Measurements from ENCODE around the gene AHNAK2.
"Not testable (repeated sequence)": the region's sequence is repeated elsewhere in the genome, so short reads cannot be mapped to it uniquely, and the experiment has no call there.

AHNAK2 gene

GRCh38 chr14:104927432-104927816, 50.8 kb downstream of the AHNAK2 start:
- Histone ChIP-seq H3K27ac (ENCODE audit: low read depth, low read length) (no peak overlapping the region), H3K9ac (ENCODE audit: low read length) (no peak overlapping the region), H3K4me3 (ENCODE audit: low read depth, low read length) (no peak overlapping the region), H3K4me1 (ENCODE audit: control insufficient read depth, insufficient read depth, low read length) (peaks cover 12% of the 10 kb centered on the region; the same call in 1 of the 2 replicates), H3K9me3 (ENCODE audit: control insufficient read depth, insufficient read depth, low read depth, low read length) (peaks cover 7% of the 10 kb centered on the region; the same call in 1 of the 2 replicates), H3K27me3 (ENCODE audit: control insufficient read depth, insufficient read depth, low read length) (peaks cover 41% of the 10 kb centered on the region), H3K36me3 (ENCODE audit: control insufficient read depth, insufficient read depth, low read length) (no peaks in the 10 kb centered on the region)

GRCh38 chr14:104926619-104927431, 51.3 kb downstream of the AHNAK2 start:
- H3K4me3 ChIP-seq (ENCODE audit: low read depth, low read length): no peak overlapping the region
- H3K36me3 ChIP-seq (ENCODE audit: control insufficient read depth, insufficient read depth, low read length): no peaks in the 10 kb centered on the region
- peaks cover 35% of the 10 kb centered on the region for H3K27me3 ChIP-seq (ENCODE audit: control insufficient read depth, insufficient read depth, low read length)
- H3K9ac ChIP-seq (ENCODE audit: low read length): no peak overlapping the region
- H3K9me3 ChIP-seq (ENCODE audit: control insufficient read depth, insufficient read depth, low read depth, low read length): peaks cover 7% of the 10 kb centered on the region; the same call in 1 of the 2 replicates
- peaks cover 6% of the 10 kb centered on the region; the same call in 1 of the 2 replicates for H3K4me1 ChIP-seq (ENCODE audit: control insufficient read depth, insufficient read depth, low read length)
- H3K27ac ChIP-seq (ENCODE audit: low read depth, low read length): no peak overlapping the region

- Histone ChIP-seq H3K9ac (ENCODE audit: low read length) (no peak overlapping the region), H3K4me3 (ENCODE audit: low read depth, low read length) (no peak overlapping the region), H3K4me1 (ENCODE audit: control insufficient read depth, insufficient read depth, low read length) (peaks cover 5% of the 10 kb centered on the region; the same call in 1 of the 2 replicates), H3K36me3 (ENCODE audit: control insufficient read depth, insufficient read depth, low read length) (no peaks in the 10 kb centered on the region), H3K27me3 (ENCODE audit: control insufficient read depth, insufficient read depth, low read length) (peaks cover 27% of the 10 kb centered on the region), H3K27ac (ENCODE audit: low read depth, low read length) (no peak overlapping the region), H3K9me3 (ENCODE audit: control insufficient read depth, insufficient read depth, low read depth, low read length) (peaks cover 7% of the 10 kb centered on the region; the same call in 1 of the 2 replicates)
These were observed 52.1 kb downstream of the AHNAK2 start for GRCh38 chr14:104925855-104926609.

- Histone ChIP-seq H3K27me3 (ENCODE audit: control insufficient read depth, insufficient read depth, low read length) (peaks cover 20% of the 10 kb centered on the region), H3K4me3 (ENCODE audit: low read depth, low read length) (no peak overlapping the region), H3K9ac (ENCODE audit: low read length) (no peak overlapping the region), H3K27ac (ENCODE audit: low read depth, low read length) (no peak overlapping the region), H3K4me1 (ENCODE audit: control insufficient read depth, insufficient read depth, low read length) (peaks cover 5% of the 10 kb centered on the region; the same call in 1 of the 2 replicates), H3K9me3 (ENCODE audit: control insufficient read depth, insufficient read depth, low read depth, low read length) (peaks cover 7% of the 10 kb centered on the region; the same call in 1 of the 2 replicates), H3K36me3 (ENCODE audit: control insufficient read depth, insufficient read depth, low read length) (no peaks in the 10 kb centered on the region)
These were observed 52.8 kb downstream of the AHNAK2 start for GRCh38 chr14:104925214-104925854.

- peaks cover 13% of the 10 kb centered on the region; the same call in 1 of the 2 replicates for H3K27me3 ChIP-seq (ENCODE audit: control insufficient read depth, insufficient read depth, low read length)
- H3K9ac ChIP-seq (ENCODE audit: low read length): no peak within 1 kb of the TSS
- peaks cover 7% of the 10 kb centered on the region; the same call in 1 of the 2 replicates for H3K9me3 ChIP-seq (ENCODE audit: control insufficient read depth, insufficient read depth, low read depth, low read length)
- H3K4me3 ChIP-seq (ENCODE audit: low read depth, low read length): no peak within 1 kb of the TSS
- no peaks in the 10 kb centered on the region for H3K36me3 ChIP-seq (ENCODE audit: control insufficient read depth, insufficient read depth, low read length)
- peaks cover 5% of the 10 kb centered on the region; the same call in 1 of the 2 replicates for H3K4me1 ChIP-seq (ENCODE audit: control insufficient read depth, insufficient read depth, low read length)
- no peak within 1 kb of the TSS for H3K27ac ChIP-seq (ENCODE audit: low read depth, low read length)
These were observed 53.6 kb downstream of the AHNAK2 start, which contains the start of gene PLD4 for GRCh38 chr14:104924421-104925213. PLD4 (plus strand) TSS chr14:104924879; CDS start chr14:104927141, 2,262 bp downstream.

GRCh38 chr14:104923640-104924420, 54.3 kb downstream of the AHNAK2 start:
- Histone ChIP-seq H3K36me3 (ENCODE audit: control insufficient read depth, insufficient read depth, low read length) (no peaks in the 10 kb centered on the region), H3K27ac (ENCODE audit: low read depth, low read length) (no peak overlapping the region), H3K4me1 (ENCODE audit: control insufficient read depth, insufficient read depth, low read length) (peaks cover 5% of the 10 kb centered on the region; the same call in 1 of the 2 replicates), H3K9ac (ENCODE audit: low read length) (no peak overlapping the region), H3K27me3 (ENCODE audit: control insufficient read depth, insufficient read depth, low read length) (peaks cover 5% of the 10 kb centered on the region; the same call in 1 of the 2 replicates), H3K9me3 (ENCODE audit: control insufficient read depth, insufficient read depth, low read depth, low read length) (peaks cover 7% of the 10 kb centered on the region; the same call in 1 of the 2 replicates), H3K4me3 (ENCODE audit: low read depth, low read length) (no peak overlapping the region)

GRCh38 chr14:104919993-104920315, 58.2 kb downstream of the AHNAK2 start:
- H3K4me3 ChIP-seq (ENCODE audit: low read depth, low read length): no peak overlapping the region
- H3K9me3 ChIP-seq (ENCODE audit: control insufficient read depth, insufficient read depth, low read depth, low read length): peaks cover 7% of the 10 kb centered on the region; the same call in 1 of the 2 replicates
- no peak overlapping the region for H3K9ac ChIP-seq (ENCODE audit: low read length)
- peaks cover 4% of the 10 kb centered on the region; the same call in 1 of the 2 replicates for H3K27me3 ChIP-seq (ENCODE audit: control insufficient read depth, insufficient read depth, low read length)
- H3K4me1 ChIP-seq (ENCODE audit: control insufficient read depth, insufficient read depth, low read length): no peaks in the 10 kb centered on the region
- no peak overlapping the region for H3K27ac ChIP-seq (ENCODE audit: low read depth, low read length)
- no peaks in the 10 kb centered on the region for H3K36me3 ChIP-seq (ENCODE audit: control insufficient read depth, insufficient read depth, low read length)

- not testable (repeated sequence) for H3K27ac ChIP-seq (ENCODE audit: low read depth, low read length); H3K36me3 ChIP-seq (ENCODE audit: control insufficient read depth, insufficient read depth, low read length); H3K9ac ChIP-seq (ENCODE audit: low read length); H3K27me3 ChIP-seq (ENCODE audit: control insufficient read depth, insufficient read depth, low read length); H3K9me3 ChIP-seq (ENCODE audit: control insufficient read depth, insufficient read depth, low read depth, low read length); H3K4me1 ChIP-seq (ENCODE audit: control insufficient read depth, insufficient read depth, low read length); H3K4me3 ChIP-seq (ENCODE audit: low read depth, low read length)
These were observed 58.8 kb downstream of the AHNAK2 start for GRCh38 chr14:104919152-104919992.

- peaks cover 5% of the 10 kb centered on the region; the same call in 1 of the 2 replicates for H3K27me3 ChIP-seq (ENCODE audit: control insufficient read depth, insufficient read depth, low read length)
- no peak overlapping the region for H3K27ac ChIP-seq (ENCODE audit: low read depth, low read length)
- no peaks in the 10 kb centered on the region for H3K4me1 ChIP-seq (ENCODE audit: control insufficient read depth, insufficient read depth, low read length)
- H3K9ac ChIP-seq (ENCODE audit: low read length): no peak overlapping the region
- H3K36me3 ChIP-seq (ENCODE audit: control insufficient read depth, insufficient read depth, low read length): no peaks in the 10 kb centered on the region
- no peaks in the 10 kb centered on the region for H3K9me3 ChIP-seq (ENCODE audit: control insufficient read depth, insufficient read depth, low read depth, low read length)
- no peak overlapping the region for H3K4me3 ChIP-seq (ENCODE audit: low read depth, low read length)
These were observed 60.2 kb downstream of the AHNAK2 start for GRCh38 chr14:104917993-104918392.

Data from HUES6 (cell line).